Measurements from ENCODE around the gene NTHL1. TPM values are rescaled to one million over a fixed set of nuclear protein-coding genes. Genes with fewer than 3 reads are reported as not detected.
"Not testable (repeated sequence)": the region's sequence is repeated elsewhere in the genome, so short reads cannot be mapped to it uniquely, and the experiment has no call there.

NTHL1 gene
- total RNA-seq, 1 donor from 2014 or later: 48.9 TPM

DNA sequence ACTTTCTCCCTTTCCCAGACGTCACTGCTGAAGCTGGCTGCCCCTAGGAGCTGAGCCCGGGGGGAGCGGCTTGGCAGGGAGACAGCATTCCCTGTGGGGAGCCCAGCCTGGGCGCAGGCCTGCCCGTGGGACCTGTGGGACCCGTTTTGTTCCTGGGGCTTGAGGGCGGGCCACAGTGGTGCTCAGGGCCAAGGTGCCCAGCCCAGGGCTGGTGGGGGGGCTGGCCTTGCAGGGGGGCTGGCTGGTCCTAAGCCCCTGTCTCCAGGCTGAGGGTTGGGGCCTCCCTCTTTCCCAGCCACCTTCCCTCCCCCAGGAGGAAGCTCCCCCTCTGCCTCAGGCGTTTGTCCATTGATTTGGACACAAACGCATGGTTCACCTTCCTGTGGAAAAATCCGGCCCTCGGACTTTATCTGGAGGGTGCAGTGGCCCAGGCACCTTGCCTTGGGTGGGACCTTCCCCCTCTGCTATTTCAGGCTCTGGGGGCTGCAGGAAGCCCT lies 16.5 kb downstream of the NTHL1 start:
- DNase-seq (ENCODE audit: low read depth, low spot score): no peak

- DNase-seq (ENCODE audit: low read depth, low spot score): no peak
Observed at GRCh38 chr16:2030036-2030435, 17.6 kb downstream of the NTHL1 start.

DNA sequence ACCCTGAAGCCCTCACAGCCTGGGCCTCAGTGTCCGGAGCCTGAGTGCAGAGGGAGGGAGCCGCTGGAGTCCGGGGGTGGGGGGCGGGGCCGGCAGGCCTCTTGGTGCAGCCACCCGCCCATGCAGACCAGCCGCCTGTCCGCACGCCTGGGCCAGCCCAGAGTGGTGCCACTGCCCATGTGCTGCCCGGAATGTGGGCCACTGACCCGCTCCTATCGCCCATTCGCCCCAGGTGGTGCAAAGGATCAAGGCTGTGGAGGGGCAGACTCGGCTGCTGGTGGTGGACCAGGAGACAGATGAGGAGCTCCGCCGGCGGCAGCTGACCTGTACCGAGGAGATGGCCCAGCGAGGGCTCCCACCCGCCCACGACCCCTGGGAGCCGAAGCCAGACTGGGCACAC lies 18.3 kb downstream of the NTHL1 start:
- DNase-seq (ENCODE audit: low read depth, low spot score): no peak

GRCh38 chr16:2028620-2029220 lies 18.9 kb downstream of the NTHL1 start:
- no peak for DNase-seq (ENCODE audit: low read depth, low spot score)

DNA sequence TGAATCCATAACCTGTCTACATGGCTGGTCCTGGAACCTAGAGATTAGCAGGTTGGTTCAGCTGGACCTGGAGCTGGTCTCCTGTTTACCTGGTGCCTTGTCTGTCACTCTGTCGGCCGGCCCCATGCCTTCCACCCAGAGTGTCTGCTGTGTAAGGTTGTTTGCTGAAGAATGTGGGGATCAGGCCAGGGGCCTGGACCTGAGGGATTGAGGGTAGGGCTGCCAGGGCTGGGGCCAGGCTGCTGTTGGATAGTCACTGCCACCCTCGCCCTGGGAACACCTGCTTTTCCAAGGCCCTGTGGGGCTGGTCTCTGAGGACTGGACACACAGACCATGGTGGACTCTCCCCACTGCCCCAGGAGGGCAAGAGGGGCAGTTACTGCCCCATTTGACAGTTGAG lies 19.5 kb downstream of the NTHL1 start:
- no peak for DNase-seq (ENCODE audit: low read depth, low spot score)

DNA sequence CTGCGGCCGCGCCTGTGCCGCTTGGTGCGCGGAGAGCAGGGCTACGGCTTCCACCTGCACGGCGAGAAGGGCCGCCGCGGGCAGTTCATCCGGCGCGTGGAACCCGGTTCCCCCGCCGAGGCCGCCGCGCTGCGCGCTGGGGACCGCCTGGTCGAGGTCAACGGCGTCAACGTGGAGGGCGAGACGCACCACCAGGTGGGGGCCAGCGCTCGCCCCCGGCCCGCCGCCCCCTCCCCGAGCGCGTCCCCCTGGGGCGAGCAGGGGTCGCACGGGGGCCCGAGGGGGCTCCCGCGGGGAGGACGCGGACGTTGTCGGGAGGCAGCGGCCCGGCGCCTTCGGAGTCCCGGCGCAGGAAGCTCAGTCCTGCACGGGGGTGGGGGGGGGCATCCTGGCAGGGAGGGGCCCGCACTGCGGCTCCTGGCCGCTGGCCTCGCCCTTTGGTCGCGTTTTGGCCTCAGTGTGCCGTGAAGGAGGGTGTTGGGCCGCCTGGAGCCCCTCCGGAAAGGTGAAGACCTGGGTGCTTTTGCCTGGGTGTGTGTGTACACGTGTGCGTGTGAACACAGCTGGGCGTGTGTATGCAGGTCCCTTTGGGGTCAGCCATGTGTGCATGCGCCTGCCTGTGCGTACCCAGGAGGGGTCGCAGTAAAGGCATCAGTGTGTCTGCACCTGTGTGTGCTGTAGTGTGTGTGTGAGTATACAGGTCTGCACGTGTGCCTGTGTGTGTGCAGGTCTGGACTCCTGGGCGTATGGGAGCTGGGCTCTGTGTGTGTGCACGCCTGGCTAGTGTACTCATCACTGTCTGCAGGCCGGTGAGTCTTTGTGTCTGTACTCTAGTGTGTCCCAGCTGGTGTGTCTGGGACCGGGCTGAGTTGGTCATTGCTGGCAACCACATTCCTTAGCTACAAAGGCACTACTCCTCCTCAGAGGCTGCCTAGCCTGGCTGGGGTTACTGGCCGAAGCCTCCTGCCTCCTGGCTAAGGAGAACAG lies 20.3 kb downstream of the NTHL1 start:
- no peak for DNase-seq (ENCODE audit: low read depth, low spot score)

DNA sequence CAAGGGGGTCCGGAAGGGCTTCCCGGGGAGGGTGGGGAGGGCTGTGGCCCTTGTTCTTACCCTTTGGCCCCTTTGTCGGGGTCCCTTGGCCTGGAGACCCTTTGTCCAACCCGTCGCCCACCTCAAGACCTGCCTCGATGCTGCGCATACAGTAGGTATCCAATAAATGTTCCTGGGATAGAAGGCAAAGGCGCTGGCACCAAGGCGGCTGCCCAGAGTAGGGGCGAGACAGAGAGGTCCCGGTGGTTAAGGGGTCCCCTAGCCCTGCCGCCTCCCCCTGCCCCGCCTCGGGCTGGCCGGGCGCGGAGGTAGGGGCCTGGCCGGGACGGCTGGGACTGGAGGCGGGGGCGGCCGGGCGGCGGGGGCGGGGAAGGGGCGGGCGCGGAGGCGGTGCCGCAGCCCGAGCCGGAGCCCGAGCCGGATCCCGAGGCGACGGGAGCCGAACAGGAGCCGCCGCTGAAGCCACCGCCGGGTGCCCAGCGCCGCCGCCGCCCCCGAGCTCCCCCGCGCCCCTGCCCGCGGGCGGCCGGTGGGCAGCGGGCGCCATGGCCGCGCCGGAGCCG lies 21.1 kb downstream of the NTHL1 start, which contains the start of gene NHERF2:
NHERF2 (plus strand) TSS at position 442 of the 563 bp plus-strand sequence; CDS start at position 546, 104 bp downstream.
- no peak for DNase-seq (ENCODE audit: low read depth, low spot score)

- no peak for DNase-seq (ENCODE audit: low read depth, low spot score)
Observed at GRCh38 chr16:2025878-2026460, 21.7 kb downstream of the NTHL1 start.

DNA sequence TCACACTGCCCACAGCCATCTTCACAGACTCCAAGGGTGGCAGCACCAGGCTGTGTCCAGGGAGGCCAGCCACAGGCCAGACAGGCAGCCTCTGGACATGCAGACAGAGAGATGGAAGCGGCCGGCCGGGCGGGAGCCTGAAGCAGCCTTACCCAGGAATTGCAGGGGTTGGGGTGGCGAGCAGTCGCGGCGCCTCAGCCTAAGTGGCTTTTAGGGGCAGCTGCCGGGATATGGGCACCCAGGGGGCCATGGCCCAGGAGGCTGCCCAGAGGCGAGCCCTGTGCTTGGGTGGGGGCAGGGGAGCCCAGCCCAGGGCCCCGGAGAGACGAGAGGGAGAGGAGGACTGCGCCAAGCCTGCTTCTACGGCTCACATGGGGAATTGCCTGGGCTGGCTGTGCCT lies 22.4 kb downstream of the NTHL1 start:
- no peak for DNase-seq (ENCODE audit: low read depth, low spot score)

GRCh38 chr16:2024032-2024420 lies 23.6 kb downstream of the NTHL1 start:
- no peak for DNase-seq (ENCODE audit: low read depth, low spot score)

DNA sequence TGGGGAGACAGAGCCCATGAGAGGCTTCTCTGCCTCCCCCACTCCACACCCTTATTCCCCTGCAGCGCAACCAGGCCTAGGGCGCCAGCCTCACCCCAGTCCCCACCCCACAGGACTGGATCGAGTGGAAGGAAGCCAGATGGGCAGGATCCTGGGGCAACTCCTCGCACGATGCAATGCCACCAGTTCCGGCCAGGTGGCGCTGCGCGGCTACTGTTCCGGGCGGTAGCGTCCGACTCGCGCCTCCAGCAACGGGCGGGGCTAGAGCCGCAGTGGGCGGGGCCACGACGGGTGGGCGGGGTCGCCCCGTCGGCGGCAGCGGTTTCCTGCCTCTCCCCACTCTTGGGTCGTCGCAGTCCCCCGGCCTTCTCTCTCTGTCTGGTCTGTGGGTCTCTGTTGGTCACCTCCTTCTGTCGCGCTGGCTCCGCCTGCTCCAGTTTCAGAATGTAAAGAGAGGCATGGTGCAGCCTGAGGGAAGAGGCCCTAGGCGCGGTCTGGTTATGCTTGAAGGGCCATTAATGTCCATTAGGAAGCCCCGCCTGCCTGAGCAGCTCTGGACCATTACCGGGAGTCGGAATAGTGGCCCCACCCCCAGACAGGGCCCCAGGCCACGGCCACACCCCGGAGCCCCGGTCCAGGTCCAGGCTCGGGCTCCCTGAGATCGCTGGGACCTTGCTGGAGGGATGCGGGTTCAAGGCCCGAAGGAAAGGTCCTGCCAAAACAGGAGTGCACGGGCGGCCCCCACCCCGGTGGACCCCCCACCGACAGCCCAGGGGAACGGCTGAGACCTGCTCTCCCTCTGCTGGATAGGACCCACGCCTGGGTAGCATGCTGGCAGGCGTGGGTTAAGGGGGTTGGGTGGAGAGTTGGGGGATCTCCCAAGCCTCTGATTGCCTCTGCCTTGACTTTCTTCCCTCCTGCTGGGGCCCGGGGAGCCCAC lies 24.3 kb downstream of the NTHL1 start:
- no peak for DNase-seq (ENCODE audit: low read depth, low spot score)

GRCh38 chr16:2022723-2023091 lies 24.9 kb downstream of the NTHL1 start:
- DNase-seq (ENCODE audit: low read depth, low spot score): no peak

DNA sequence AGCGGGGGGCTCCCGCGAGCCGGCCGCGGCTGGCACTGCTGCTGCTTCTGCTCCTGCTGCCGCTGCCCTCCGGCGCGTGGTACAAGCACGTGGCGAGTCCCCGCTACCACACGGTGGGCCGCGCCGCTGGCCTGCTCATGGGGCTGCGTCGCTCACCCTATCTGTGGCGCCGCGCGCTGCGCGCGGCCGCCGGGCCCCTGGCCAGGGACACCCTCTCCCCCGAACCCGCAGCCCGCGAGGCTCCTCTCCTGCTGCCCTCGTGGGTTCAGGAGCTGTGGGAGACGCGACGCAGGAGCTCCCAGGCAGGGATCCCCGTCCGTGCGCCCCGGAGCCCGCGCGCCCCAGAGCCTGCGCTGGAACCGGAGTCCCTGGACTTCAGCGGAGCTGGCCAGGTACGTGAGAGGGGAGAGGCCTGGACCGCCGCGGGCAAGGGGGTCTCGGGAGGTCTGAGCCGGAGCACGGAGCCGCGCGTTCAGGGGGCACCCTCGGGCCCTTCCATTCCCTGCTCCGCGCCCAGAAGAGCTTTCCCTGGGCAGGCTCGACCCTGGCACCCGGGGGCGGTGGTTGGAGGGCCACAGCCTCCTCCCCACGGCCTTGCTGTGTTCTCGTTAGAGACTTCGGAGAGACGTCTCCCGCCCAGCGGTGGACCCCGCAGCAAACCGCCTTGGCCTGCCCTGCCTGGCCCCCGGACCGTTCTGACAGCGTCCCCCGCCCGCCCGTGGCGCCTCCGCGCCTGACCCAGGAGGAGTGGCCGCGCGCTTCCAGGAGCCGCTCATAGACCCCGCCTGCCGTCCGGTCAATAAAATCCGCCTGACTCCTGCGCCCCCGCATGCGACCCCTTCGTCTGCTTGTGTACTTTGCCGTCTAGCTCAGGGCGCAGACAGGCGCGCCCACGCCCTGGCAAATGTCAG lies 27.5 kb downstream of the NTHL1 start:
- DNase-seq (ENCODE audit: low read depth, low spot score): no peak

DNA sequence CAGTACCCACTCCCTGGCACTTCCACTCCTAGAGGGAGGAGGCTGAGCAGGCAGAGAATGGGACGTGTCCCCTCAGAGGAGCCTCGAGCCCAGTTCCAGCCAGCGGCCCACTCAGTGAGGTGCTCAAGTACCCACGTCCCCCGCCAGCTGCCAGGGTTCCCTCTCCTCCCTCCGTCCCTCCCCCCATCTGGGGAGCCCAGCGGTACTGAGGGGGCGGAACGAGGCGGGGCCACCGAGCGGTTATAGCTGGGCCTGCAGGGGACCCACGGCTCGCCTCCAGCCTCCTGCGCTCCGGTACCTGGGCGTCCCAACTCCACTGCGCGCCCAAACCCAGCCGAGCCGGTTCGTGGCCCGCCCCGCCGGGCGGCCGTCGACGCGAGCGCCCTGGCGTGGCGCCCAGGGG lies 28.1 kb downstream of the NTHL1 start, which contains the start of gene NPW:
NPW (plus strand) TSS at position 268 of the 403 bp plus-strand sequence.
- DNase-seq (ENCODE audit: low read depth, low spot score): no peak

- DNase-seq (ENCODE audit: low read depth, low spot score): no peak
Observed at GRCh38 chr16:2016407-2016922, 31.2 kb downstream of the NTHL1 start.

DNA sequence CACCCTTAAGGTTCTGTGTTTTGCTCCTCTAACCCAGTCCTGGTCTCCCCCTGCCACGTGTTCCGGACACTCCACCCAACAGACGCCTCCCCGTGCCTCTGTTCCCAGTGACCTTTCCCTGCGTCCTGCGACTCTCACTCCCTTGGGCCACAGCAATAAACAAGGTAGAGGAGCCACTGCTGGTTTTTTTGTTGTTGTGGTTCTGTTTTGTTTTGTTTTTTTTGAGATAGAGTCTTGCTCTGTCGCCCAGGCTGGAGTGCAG lies 31.8 kb downstream of the NTHL1 start:
- no peak for DNase-seq (ENCODE audit: low read depth, low spot score)

GRCh38 chr16:2015117-2015946 lies 32.3 kb downstream of the NTHL1 start:
- no peak for DNase-seq (ENCODE audit: low read depth, low spot score)

DNA sequence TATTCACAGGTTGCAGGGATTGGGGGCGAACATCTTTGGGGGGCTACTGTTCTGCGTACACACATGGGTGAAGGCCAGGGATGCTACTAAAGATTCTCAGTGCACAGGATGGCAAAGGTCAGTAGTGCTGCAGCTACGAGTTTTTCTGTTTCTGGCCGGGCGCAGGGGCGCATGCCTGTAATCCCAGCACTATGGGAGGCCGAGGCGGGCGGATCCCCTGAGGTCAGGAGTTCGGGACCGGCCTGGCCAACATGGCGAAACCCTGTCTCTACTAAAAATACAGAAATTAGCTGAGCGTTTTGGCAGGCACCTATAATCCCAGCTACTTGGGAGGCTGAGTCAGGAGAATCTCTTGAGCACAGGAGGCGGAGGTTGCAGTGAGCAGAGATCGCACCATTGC lies 34.1 kb downstream of the NTHL1 start:
- DNase-seq (ENCODE audit: low read depth, low spot score): no peak

GRCh38 chr16:2011726-2012125 lies 35.9 kb downstream of the NTHL1 start:
- DNase-seq (ENCODE audit: low read depth, low spot score): not testable (repeated sequence)

Data from pulmonary artery endothelial cell (primary cell).